Measurements from ENCODE around the gene COL13A1.

DNA sequence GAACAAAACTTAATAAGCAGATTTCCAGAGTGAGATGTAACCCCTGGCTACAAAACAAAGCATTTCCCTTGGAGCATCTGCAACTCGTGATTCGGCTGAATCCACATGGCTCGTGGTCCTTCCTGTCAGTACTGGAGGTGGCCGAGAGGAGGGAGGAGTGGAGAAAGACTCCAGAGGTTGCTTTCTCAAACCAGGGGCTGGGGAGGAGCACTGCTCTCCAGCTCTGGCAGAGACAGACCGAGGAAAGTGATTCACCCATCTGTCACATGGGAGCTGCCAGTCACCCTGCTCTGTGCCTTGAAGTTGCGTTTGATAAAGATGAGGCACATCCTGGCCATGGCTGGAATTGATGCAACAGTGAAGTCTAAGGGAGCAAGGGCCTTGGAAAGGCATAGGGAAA, 72.7 kb downstream of the COL13A1 start:
- TF ChIP-seq, protein P1, sequence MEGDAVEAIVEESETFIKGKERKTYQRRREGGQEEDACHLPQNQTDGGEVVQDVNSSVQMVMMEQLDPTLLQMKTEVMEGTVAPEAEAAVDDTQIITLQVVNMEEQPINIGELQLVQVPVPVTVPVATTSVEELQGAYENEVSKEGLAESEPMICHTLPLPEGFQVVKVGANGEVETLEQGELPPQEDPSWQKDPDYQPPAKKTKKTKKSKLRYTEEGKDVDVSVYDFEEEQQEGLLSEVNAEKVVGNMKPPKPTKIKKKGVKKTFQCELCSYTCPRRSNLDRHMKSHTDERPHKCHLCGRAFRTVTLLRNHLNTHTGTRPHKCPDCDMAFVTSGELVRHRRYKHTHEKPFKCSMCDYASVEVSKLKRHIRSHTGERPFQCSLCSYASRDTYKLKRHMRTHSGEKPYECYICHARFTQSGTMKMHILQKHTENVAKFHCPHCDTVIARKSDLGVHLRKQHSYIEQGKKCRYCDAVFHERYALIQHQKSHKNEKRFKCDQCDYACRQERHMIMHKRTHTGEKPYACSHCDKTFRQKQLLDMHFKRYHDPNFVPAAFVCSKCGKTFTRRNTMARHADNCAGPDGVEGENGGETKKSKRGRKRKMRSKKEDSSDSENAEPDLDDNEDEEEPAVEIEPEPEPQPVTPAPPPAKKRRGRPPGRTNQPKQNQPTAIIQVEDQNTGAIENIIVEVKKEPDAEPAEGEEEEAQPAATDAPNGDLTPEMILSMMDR (IDR thresholded peaks at IDR 0.05): no peak
- TF ChIP-seq POLR2A (IDR thresholded peaks at IDR 0.05): no peak
